HTR-8/SVneo (cell line): ENCODE measurements around the gene ZNF827.
"Not testable (repeated sequence)": the region's sequence is repeated elsewhere in the genome, so short reads cannot be mapped to it uniquely, and the experiment has no call there.

Experiments used
- DNase-seq: peaks from one replicate; pipeline ENCODE4 v3.0.0; 2011; ENCODE audit warnings: low spot score, mixed read lengths; ENCODE audit not compliant: insufficient read length
- FAIRE-seq: peaks from 2 replicates; lab custom pipeline; 2011; peaks lifted over from hg19 to GRCh38; lab: Jason Lieb, UNC

The ZNF827 gene

DNA sequence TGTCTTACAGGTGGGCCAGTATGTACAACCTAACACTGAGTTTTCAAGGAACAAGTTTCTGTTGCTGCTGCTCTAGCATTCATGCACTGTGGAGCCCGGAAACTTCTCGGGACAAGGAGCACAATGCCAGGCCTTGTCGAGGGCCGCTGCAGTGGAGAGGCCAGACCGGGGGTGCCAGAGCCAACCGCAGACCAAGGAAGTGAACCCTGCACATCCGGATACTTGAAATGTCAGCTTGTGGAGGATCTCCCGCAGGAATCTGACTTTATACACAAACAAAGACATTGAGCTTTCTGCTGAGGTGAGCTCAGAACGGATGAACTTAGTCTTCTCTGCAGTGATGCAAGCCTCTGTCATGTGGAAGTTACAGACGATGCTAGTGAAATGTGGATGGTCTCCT is 99.5 kb downstream of the ZNF827 start:
- no peak for FAIRE-seq
- DNase-seq, result no peak

DNA sequence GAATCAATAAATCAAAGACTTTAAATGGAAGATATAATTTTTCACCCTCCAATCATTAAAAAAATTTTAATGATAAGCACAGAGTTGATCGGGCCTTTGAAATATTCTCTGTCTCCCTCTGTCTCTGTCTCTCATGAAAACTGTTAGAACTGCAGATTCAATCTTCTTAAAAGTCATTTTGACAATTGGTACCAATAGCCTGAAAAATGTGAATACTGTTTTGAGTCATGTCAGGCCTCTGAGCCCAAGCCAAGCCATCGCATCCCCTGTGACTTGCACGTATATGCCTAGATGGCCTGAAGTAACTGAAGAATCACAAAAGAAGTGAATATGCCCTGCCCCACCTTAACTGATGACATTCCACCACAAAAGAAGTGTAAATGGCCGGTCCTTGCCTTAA is 106.2 kb downstream of the ZNF827 start:
- FAIRE-seq, DNase-seq: not testable (repeated sequence)

- DNase-seq (no peak), FAIRE-seq (no peak)
Observed at GRCh38 chr4:145830699-145831098, 107.9 kb downstream of the ZNF827 start.

DNA sequence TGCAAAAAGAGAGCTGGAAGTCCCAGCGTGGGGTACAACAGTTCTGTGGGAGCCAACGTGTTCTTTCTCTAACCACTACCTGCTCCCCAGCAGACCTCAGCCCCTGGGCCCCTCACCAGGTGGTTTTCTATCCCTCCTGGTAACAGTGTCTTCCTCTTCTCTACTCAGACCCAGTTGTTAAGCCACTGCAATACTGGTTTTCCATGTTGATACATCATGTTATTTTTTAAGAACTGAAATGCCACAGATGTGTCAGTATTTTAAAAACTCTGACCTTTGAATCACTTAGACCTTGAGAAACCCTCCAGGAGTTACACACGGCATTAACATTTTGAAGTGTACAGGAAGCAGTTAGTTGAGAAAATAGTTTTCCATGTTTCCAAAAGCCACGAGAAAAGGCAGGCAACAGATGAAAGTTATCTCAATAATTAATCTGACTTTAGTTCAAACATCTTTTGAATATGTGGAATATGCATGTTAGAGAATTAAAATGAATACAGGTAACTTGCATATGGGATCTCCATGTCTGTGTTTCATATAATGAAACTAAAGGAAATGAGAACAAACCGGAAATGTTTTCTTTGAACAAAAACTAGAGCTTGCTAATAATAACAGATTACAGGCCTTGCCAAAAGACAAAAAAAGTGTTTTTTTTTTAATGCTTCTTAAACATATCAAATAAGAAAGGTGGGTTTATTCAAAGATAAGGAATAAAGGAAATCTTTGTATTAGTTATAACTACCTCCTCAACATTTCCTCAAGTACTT is 108.8 kb downstream of the ZNF827 start:
- no peak for FAIRE-seq
- no peak for DNase-seq

DNA sequence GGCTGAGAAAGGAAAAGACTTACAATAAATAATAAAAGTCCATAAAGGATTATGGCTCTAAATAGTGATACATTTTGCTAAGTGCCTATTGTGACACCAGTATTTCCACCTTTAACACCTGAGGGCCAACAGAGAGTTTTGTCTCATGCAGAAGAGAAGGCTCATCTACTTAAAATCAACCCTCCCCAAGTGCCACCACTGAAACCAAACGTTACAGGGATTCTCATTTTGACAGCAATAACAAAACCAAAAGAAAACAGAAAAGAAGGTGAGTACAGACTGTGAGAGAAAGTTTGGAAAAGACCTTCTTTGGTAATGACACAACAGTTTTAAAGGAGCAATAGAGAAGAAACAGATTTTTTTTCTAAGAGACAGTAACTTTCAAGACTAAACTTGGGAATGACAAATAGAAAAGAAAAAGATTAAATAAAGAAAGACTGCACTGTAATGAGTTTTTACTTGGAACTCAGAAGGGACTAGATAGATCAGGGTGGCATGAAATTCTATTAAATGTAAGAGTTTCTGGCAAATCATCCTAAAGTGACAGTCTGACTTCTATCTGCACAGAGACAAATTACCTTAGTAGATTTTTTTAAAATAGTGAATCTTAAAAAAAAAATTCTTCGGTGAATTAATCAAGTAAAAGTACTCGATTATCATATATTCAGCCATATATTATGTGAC is 109.7 kb downstream of the ZNF827 start:
- no peak for FAIRE-seq

GRCh38 chr4:145827885-145828284 is 110.7 kb downstream of the ZNF827 start:
- FAIRE-seq (no peak), DNase-seq (no peak)

More for the DNA sequence above, 109.7 kb downstream of the ZNF827 start:
- no peak for DNase-seq

GRCh38 chr4:145825255-145825654 is 113.4 kb downstream of the ZNF827 start:
- DNase-seq (no peak), FAIRE-seq (no peak)

DNA sequence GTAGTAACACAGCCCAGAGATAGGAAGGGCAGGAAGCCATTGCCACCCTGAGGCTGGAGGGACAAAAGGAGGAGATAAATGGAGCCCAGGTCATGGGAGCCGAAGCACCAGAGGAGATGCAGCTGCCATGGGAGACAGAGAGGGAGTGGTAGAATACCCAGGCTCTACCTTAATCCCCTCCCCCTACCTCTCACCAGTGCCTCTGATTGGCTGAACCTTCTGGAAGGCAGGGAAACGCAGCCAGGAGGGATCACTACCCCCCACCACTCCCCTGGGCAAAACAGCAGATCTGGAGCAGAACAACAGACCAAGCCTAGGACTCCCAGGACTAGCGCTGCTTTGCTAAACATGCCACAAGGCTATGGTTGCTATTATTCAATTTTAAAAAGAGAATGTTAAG is 114.2 kb downstream of the ZNF827 start:
- FAIRE-seq, result no peak
- DNase-seq, result no peak

DNA sequence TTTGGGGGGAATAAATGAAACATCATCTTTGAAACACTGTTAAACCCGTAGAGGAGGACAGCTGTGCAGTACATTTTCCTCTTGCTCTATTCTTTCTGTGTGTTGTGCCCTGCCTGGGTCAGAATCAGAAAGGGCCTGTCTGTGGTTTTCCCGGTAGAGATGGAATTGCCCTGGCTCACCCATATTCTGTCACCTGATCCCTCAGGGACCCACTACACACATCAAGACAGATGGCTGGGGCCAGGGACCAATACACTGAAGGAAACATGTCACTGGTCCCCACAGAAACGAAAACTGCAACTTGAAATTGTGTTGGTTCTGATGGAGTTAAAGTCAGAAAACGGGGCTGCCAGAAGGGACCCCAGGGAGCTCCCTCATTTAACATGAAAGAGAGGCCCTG is 114.9 kb downstream of the ZNF827 start:
- DNase-seq, result no peak
- FAIRE-seq, result no peak

DNA sequence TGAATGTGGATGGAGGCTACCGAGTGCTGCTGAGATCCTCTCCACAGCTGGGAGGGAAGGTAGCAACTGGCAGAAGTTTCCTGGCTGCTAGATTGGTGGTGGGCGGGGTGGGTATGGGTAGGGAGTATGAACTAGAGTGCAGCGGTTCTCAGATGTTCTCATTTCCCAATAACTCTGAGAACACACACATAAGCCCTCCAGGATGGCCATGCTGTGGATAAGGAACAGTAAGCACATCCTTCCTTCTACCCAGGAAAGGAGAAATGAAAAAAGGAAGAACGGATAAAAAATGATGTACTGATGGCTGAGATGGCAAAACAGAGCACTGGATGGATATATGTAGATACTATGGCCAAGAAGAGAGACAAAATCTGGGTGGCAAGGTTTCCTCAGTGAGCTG is 116.0 kb downstream of the ZNF827 start:
- no peak for DNase-seq
- FAIRE-seq, result no peak

- no peak for FAIRE-seq
- no peak for DNase-seq
Observed at GRCh38 chr4:145822181-145822580, 116.4 kb downstream of the ZNF827 start.

GRCh38 chr4:145821766-145822165 is 116.9 kb downstream of the ZNF827 start:
- DNase-seq, result no peak
- FAIRE-seq, result no peak

- DNase-seq (no peak), FAIRE-seq (no peak)
Observed at GRCh38 chr4:145820407-145820806, 118.2 kb downstream of the ZNF827 start.

- DNase-seq (no peak), FAIRE-seq (no peak)
Observed at GRCh38 chr4:145819853-145820181, 118.8 kb downstream of the ZNF827 start.

DNA sequence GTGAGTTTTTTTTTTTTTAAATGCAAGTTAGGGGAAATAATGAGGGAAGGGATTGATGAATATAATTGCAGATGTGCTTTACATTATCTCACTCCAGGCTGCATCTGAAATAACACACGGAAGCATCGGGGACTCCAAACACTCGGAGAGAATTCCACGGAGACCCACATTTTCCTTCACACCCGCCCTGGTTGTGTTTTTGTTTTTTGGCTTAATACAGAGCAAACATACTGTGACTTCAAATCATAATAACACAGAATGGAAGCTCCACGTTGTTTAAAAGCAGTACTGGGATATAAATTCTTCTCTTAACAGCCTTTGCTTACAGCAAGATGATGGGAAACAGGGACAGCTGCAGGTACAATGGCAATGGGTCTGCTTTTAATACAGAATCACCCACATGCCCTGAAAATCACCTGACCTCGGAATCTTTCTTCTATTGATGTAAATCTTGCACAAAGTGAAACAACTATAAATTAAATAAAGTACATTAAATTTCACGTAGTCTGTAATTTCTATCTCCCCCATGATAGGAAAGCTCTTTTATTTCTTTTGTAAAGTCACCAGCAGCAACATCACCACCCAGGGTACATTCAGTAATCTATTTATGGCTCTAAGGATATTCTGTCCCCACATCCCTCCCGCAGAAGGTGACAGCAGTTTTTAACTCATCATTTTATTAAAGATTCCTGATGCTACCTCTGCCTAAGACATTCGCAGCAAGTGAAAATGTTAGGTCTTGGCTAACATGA is 119.3 kb downstream of the ZNF827 start:
- no peak for FAIRE-seq
- no peak for DNase-seq

- no peak for FAIRE-seq
- no peak for DNase-seq
Observed at GRCh38 chr4:145818011-145818410, 120.6 kb downstream of the ZNF827 start.

DNA sequence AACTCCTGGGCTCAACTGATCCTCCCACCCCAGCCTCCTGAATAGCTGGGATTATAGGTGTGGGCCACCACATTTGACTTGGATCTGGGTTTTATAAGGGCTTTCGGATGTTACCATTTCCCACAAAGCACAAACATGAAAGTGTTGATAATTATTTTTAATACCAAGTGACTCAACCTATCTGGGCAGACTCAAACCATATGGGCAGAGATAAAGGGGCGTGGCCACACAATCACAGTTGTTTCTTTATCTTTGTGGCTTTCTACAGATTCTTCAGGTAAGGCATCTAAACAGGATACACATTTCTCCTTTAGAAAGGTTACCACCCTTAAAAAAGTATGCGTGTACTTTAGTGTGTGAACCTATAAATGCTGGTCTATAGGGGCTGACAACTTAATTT is 122.5 kb downstream of the ZNF827 start:
- FAIRE-seq (no peak), DNase-seq (no peak)

DNA sequence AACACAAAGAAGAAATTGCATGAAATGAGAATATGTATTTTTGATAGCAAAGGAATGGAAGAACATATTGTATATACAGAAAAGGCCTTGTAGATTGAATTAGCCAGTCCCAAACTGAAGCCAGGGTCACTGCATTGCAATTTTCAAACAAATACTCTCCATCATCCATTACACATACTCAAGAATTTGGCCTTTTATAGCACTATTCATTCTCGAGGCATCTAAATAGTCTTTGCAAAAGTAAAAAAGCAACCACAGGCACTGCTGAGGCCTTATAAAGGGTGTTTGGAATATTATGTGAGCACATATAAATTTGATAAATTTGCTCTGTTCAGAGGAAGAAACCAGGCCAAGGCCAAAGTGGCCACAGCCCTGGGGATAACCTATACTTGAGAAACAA is 123.0 kb downstream of the ZNF827 start:
- DNase-seq (no peak), FAIRE-seq (no peak)

- DNase-seq (no peak), FAIRE-seq (no peak)
Observed at GRCh38 chr4:145815027-145815612, 123.5 kb downstream of the ZNF827 start.

DNA sequence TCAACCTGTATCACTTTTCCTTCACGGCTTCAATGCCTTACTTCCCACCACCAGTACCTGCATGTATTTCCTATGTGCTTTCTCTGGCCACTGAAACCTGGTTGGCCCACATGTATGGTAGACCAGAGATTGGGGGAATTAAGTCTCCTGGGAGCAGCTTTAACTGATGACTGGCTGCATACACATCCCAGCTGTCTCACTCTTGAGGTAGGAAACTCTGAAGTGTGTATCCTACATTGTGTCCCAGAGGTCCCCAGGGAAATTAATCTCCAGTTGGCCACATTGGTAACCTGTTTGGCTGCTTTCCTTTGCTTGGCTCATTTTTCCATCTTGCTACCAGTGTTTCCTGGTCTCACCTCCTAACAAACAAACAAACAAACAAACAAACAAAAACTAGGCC is 124.4 kb downstream of the ZNF827 start:
- FAIRE-seq, result no peak
- DNase-seq, result no peak

GRCh38 chr4:145812919-145813318 is 125.7 kb downstream of the ZNF827 start:
- peak; percentile 45 for DNase-seq
- FAIRE-seq, result peak; percentile 79
